IMR-90 (cell line): ENCODE results near the gene UBE2B. TPM values are rescaled to one million over a fixed set of nuclear protein-coding genes. Genes with fewer than 3 reads are reported as not detected.

Source experiments
- ATAC-seq: fragments of 200-7000 bp; cut with Tn5 transposase; 2 replicates; pipeline ENCODE4 v1.9.1; 2020; ENCODE audit warnings: low read depth, mild to moderate bottlenecking, moderate library complexity
- BruUV-seq: library from RNA; stranded (reverse); fragments of 400-500 nt; replicated peaks from 2 replicates; lab custom pipeline; 2021; lab: Mats Ljungman, UMichigan
- CTCF ChIA-PET: fragments of 300-600 bp; formaldehyde crosslinking; extraction: SDS; loops from one replicate; lab custom pipeline; 2021; ENCODE audit warnings: antibody characterized with exemption; lab: Yijun Ruan, JAX
- POLR2A ChIA-PET: fragments of 300-600 bp; sonication (Branson Sonifier 250); formaldehyde crosslinking; loops from one replicate; lab custom pipeline; 2022; ENCODE audit warnings: antibody characterized with exemption; ENCODE audit not compliant: unreplicated experiment; lab: Charles Lee
- DNase-seq: peaks from one replicate; pipeline ENCODE4 v3.0.0; 2013
- H2AFZ ChIP-seq: replicated peaks from 2 replicates; pipeline ENCODE3; 2013; ENCODE audit warnings: low read length, mild to moderate bottlenecking; ENCODE audit not compliant: poor library complexity
- H2AK5ac ChIP-seq: 2 replicates; pipeline ENCODE4 v1.6.1; 2013; ENCODE audit warnings: low read depth, low read length, inconsistent platforms
- H2AK9ac ChIP-seq: replicated peaks from 2 replicates; pipeline ENCODE3; 2013; ENCODE audit warnings: mild to moderate bottlenecking, low read depth, low read length, moderate library complexity; ENCODE audit not compliant: poor library complexity
- H2BK120ac ChIP-seq: 2 replicates; pipeline ENCODE4 v1.6.1; 2013; ENCODE audit warnings: low read depth, low read length, inconsistent platforms
- H2BK15ac ChIP-seq: 3 replicates; pipeline ENCODE4 v1.6.1; 2013; ENCODE audit warnings: low read depth, low read length, inconsistent platforms
- H2BK20ac ChIP-seq: 2 replicates; pipeline ENCODE4 v1.6.1; 2013; ENCODE audit warnings: low read depth, mild to moderate bottlenecking, inconsistent platforms, low read length, moderate library complexity
- H2BK5ac ChIP-seq: 2 replicates; pipeline ENCODE4 v1.6.1; 2013; ENCODE audit warnings: mild to moderate bottlenecking, low read depth, low read length, inconsistent platforms; ENCODE audit not compliant: poor library complexity, severe bottlenecking
- H3K14ac ChIP-seq: replicated peaks from 2 replicates; pipeline ENCODE4 v1.6.1; 2013; ENCODE audit warnings: low read depth, low read length, inconsistent platforms
- H3K18ac ChIP-seq: 2 replicates; pipeline ENCODE4 v1.6.1; 2013; ENCODE audit warnings: low read depth, low read length, control low read depth
- H3K23ac ChIP-seq: 2 replicates; pipeline ENCODE4 v1.6.1; 2013; ENCODE audit warnings: low read depth, low read length, inconsistent platforms
- H3K27ac ChIP-seq: 2 replicates; pipeline ENCODE4 v1.5.1; 2013; ENCODE audit warnings: mild to moderate bottlenecking, control low read depth, low read length; ENCODE audit not compliant: insufficient read depth
- H3K27me3 ChIP-seq: 2 replicates; pipeline ENCODE4 v1.6.1; 2013; ENCODE audit warnings: low read length; ENCODE audit not compliant: control insufficient read depth, insufficient read depth
- H3K36me3 ChIP-seq: 2 replicates; pipeline ENCODE4 v1.6.1; 2013; ENCODE audit warnings: low read length, mixed read lengths; ENCODE audit not compliant: control insufficient read depth, insufficient read depth
- H3K4ac ChIP-seq: 2 replicates; pipeline ENCODE4 v1.6.1; 2013; ENCODE audit warnings: low read depth, low read length, inconsistent platforms
- H3K4me1 ChIP-seq: 2 replicates; pipeline ENCODE4 v1.6.1; 2013; ENCODE audit warnings: low read length, mixed read lengths; ENCODE audit not compliant: control insufficient read depth, insufficient read depth
- H3K4me2 ChIP-seq: 2 replicates; pipeline ENCODE4 v1.6.1; 2013; ENCODE audit warnings: low read depth, mild to moderate bottlenecking, control low read depth, low read length, moderate library complexity
- H3K4me3 ChIP-seq: 2 replicates; pipeline ENCODE4 v1.5.1; 2013; ENCODE audit warnings: low read depth, mild to moderate bottlenecking, control low read depth, low read length, moderate library complexity; ENCODE audit not compliant: insufficient read depth
- H3K56ac ChIP-seq: 2 replicates; pipeline ENCODE4 v1.6.1; 2013; ENCODE audit warnings: low read length, inconsistent platforms; ENCODE audit not compliant: insufficient read depth; ENCODE audit errors: extremely low read depth
- H3K79me1 ChIP-seq, 2 experiments: 2 replicates each; pipeline ENCODE4 v1.6.1; 2013; ENCODE audit warnings: low read length in 2 of 2, inconsistent platforms in 1 of 2, low read depth in 1 of 2
- H3K9ac ChIP-seq: 2 replicates; pipeline ENCODE4 v1.6.1; 2013; ENCODE audit warnings: low read depth, low read length, control low read depth
- H3K9me1 ChIP-seq: 2 replicates; pipeline ENCODE4 v1.6.1; 2013; ENCODE audit warnings: low read length, inconsistent platforms; ENCODE audit not compliant: insufficient read depth
- H3K9me3 ChIP-seq: 2 replicates; pipeline ENCODE4 v1.6.1; 2013; ENCODE audit warnings: low read length; ENCODE audit not compliant: control insufficient read depth, insufficient read depth
- H4K20me1 ChIP-seq: 2 replicates; pipeline ENCODE4 v1.6.1; 2013; ENCODE audit warnings: low read length, inconsistent platforms; ENCODE audit not compliant: insufficient read depth
- H4K5ac ChIP-seq: 2 replicates; pipeline ENCODE4 v1.6.1; 2013; ENCODE audit warnings: mild to moderate bottlenecking, low read depth, low read length, control low read depth
- H4K8ac ChIP-seq, 2 experiments: 2 replicates each; pipeline ENCODE4 v1.6.1; 2013; ENCODE audit warnings: low read depth in 2 of 2, low read length in 2 of 2, control low read depth in 1 of 2, inconsistent platforms in 1 of 2
- H4K91ac ChIP-seq: 2 replicates; pipeline ENCODE4 v1.6.1; 2013; ENCODE audit warnings: low read depth, low read length, inconsistent platforms; ENCODE audit not compliant: insufficient read depth
- BHLHE40 ChIP-seq: fragments of 150-350 bp; IDR thresholded peaks from 2 replicates; pipeline ENCODE4 v1.6.1; 2016; ENCODE audit warnings: mild to moderate bottlenecking, low read depth, low read length
- CEBPB ChIP-seq: IDR thresholded peaks from 2 replicates; pipeline ENCODE4 v1.6.1; 2012; ENCODE audit warnings: low read depth, low read length, improper control_type of control experiment
- FOS ChIP-seq: fragments of 150-350 bp; IDR thresholded peaks from 2 replicates; pipeline ENCODE4 v1.6.1; 2016; ENCODE audit warnings: low read depth, low read length
- MXI1 ChIP-seq: IDR thresholded peaks from 2 replicates; pipeline ENCODE4 v1.6.1; 2012; ENCODE audit warnings: low read depth, mild to moderate bottlenecking, low read length, moderate library complexity, borderline replicate concordance
- POLR2A ChIP-seq: IDR thresholded peaks from 2 replicates; pipeline ENCODE4 v1.6.1; 2012; ENCODE audit warnings: mild to moderate bottlenecking, low read depth, low read length
- SMC3 ChIP-seq: fragments of 150-350 bp; IDR thresholded peaks from 2 replicates; pipeline ENCODE4 v1.6.1; 2016; ENCODE audit warnings: low read depth, mild to moderate bottlenecking, antibody characterized with exemption, low read length, moderate library complexity
- WGBS, 2 experiments: methylation state at CpG; one replicate each; pipeline versions ENCODE4 v1.1.5 to v1.1.7; 2013; ENCODE audit warnings: missing lambda C conversion rate in 2 of 2; ENCODE audit not compliant: insufficient read length in 1 of 2; ENCODE audit errors: extremely low coverage in 2 of 2; 5-methylcytosine and 5-hydroxymethylcytosine counted together
- dilution Hi-C: fragments of 300-500 bp; cut with HindIII; formaldehyde crosslinking; loops from one replicate; pipeline ENCODE4 v1.14.3; 2018; ENCODE audit warnings: low sequenced_read_pairs; ENCODE audit not compliant: unreplicated experiment
- in situ Hi-C: fragments of 300-500 bp; cut with MboI; formaldehyde crosslinking; loops from 3 replicates; pipeline ENCODE4 v1.14.3; 2019; ENCODE audit warnings: low sequenced_read_pairs, inconsistent platforms, mixed read lengths
- intact Hi-C: fragments of 100-400 bp; cut with micrococcal nuclease; formaldehyde crosslinking; loops from 2 replicates; pipeline ENCODE4 v1.10.0; 2022
- polyA plus RNA-seq, 3 experiments: library from polyadenylated mRNA; depleted of rRNA; stranded (reverse); fragments of >200 nt; gene quantifications; 2 replicates each; pipeline ENCODE4 v1.2.3, GENCODE V29; 2012; ENCODE audit warnings: low replicate concordance in 1 of 3
- total RNA-seq: library from RNA; depleted of rRNA; stranded (reverse); fragments of >200 nt; gene quantifications from 2 replicates; pipeline ENCODE4 v1.2.3, GENCODE V29; 2012

The UBE2B gene
- total and polyA plus RNA-seq, 2 of the 4 experiments (the other 2 are of a cell fraction) = 6.3 to 46.0 TPM

DNA sequence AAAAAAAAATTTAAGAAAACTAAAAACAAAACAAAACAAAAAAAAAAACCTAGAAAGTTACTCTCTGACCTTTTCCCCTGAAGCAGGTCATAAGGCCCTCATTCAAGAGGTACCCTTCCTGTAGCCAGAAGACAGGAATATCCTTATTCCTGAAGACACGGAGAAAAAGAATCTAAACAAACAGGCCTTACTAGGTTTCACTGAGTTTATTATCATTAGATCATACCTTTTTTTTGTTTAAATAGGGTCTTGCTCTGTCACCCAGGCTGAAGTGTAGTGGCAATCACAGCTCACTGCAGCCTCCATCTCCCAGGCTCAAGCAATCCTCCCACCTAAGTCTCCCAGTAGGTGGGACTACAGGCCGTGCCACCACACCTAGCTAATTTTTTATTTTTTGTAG is 52.0 kb downstream of the UBE2B start:
- no peak overlapping the region for H2BK120ac ChIP-seq
- H3K4me1 ChIP-seq = no peaks in the 10 kb centered on the region; the same call in 1 of the 2 replicates
- no peak overlapping the region for H2AFZ ChIP-seq
- H4K8ac ChIP-seq = no peak overlapping the region
- intact Hi-C loops = no loop called here
- no peak overlapping the region for H3K18ac ChIP-seq
- dilution Hi-C loops = no loop called here
- H2BK15ac ChIP-seq = no peak overlapping the region
- no peak for DNase-seq
- no peak overlapping the region for H2AK5ac ChIP-seq
- POLR2A ChIA-PET = no interaction called here
- no peak overlapping the region for H4K5ac ChIP-seq
- H4K20me1 ChIP-seq = no peaks in the 10 kb centered on the region
- H3K79me1 ChIP-seq = no peaks in the 10 kb centered on the region
- no peaks in the 10 kb centered on the region for H3K36me3 ChIP-seq
- H3K4ac ChIP-seq = no peak overlapping the region
- in situ Hi-C loops = no loop called here
- no peak overlapping the region for H3K56ac ChIP-seq
- H3K9ac ChIP-seq = no peak overlapping the region
- no peak overlapping the region for H3K23ac ChIP-seq
- H2BK5ac ChIP-seq = no peak overlapping the region
- H2BK20ac ChIP-seq = no peak overlapping the region
- no peaks in the 10 kb centered on the region for H3K27me3 ChIP-seq
- CTCF ChIA-PET = no interaction called here
- no peak overlapping the region for H3K27ac ChIP-seq
- no peak for ATAC-seq
- no peak overlapping the region for H2AK9ac ChIP-seq
- no CpG with 5 or more reads among the region's 2 CpGs for WGBS, 2 experiments
- no peak overlapping the region for H3K4me3 ChIP-seq
- no peaks in the 10 kb centered on the region for H3K9me1 ChIP-seq
- H3K14ac ChIP-seq = no peak overlapping the region
- no TSS peak for BruUV-seq
- TF ChIP-seq MXI1 (no peak), CEBPB (no peak), SMC3 (no peak), POLR2A (no peak), FOS (no peak), BHLHE40 (no peak)
- H3K9me3 ChIP-seq = peaks cover 4% of the 10 kb centered on the region; the same call in 1 of the 2 replicates
- no peak overlapping the region for H4K91ac ChIP-seq
- no peak overlapping the region for H3K4me2 ChIP-seq
